DOHH2 (cell line): ENCODE results near the gene NEU4.

Source experiments
- H3F3A ChIP-seq: fragments of 200-600 bp; sonication (generic), shearing (Covaris generic); 2 replicates; pipeline ENCODE4 v1.6.0; 2016; ENCODE audit warnings: antibody characterized with exemption, mild to moderate bottlenecking; ENCODE audit not compliant: control insufficient read depth, insufficient read depth
- H3K27ac ChIP-seq: fragments of 200-600 bp; sonication (generic); 2 replicates; pipeline ENCODE4 v1.5.1; 2014; ENCODE audit warnings: low read depth, mild to moderate bottlenecking, low read length, moderate library complexity
- H3K27me3 ChIP-seq: fragments of 200-600 bp; sonication (generic); 2 replicates; pipeline ENCODE4 v1.6.1; 2014; ENCODE audit warnings: mild to moderate bottlenecking, low read length, mixed read lengths; ENCODE audit not compliant: control insufficient read depth
- H3K36me3 ChIP-seq: fragments of 200-600 bp; sonication (generic); 2 replicates; pipeline ENCODE4 v1.6.1; 2014; ENCODE audit warnings: mild to moderate bottlenecking, low read length, moderate library complexity, mixed read lengths; ENCODE audit not compliant: control insufficient read depth
- H3K4me1 ChIP-seq: fragments of 200-600 bp; sonication (generic); 2 replicates; pipeline ENCODE4 v1.6.1; 2014; ENCODE audit warnings: mild to moderate bottlenecking, low read length, mixed read lengths; ENCODE audit not compliant: control insufficient read depth
- H3K4me2 ChIP-seq: fragments of 200-600 bp; sonication (generic); 2 replicates; pipeline ENCODE4 v1.6.0; 2014; ENCODE audit warnings: mild to moderate bottlenecking, low read length, moderate library complexity
- H3K4me3 ChIP-seq: fragments of 200-600 bp; sonication (generic); 2 replicates; pipeline ENCODE4 v1.5.1; 2014; ENCODE audit warnings: mild to moderate bottlenecking, low read length, mixed read lengths
- H3K79me2 ChIP-seq: fragments of 200-600 bp; sonication (generic); 2 replicates; pipeline ENCODE4 v1.6.1; 2014; ENCODE audit warnings: mild to moderate bottlenecking, low read length, mixed read lengths; ENCODE audit not compliant: control insufficient read depth
- H3K9me2 ChIP-seq: fragments of 200-600 bp; sonication (generic); replicated peaks from 2 replicates; pipeline ENCODE4 v1.6.1; 2014; ENCODE audit warnings: mild to moderate bottlenecking, low read length, mixed read lengths; ENCODE audit not compliant: control insufficient read depth
- H3K9me3 ChIP-seq: fragments of 200-600 bp; sonication (generic); 2 replicates; pipeline ENCODE4 v1.6.1; 2014; ENCODE audit warnings: antibody characterized with exemption, low read length, mixed read lengths; ENCODE audit not compliant: control insufficient read depth, insufficient read depth
- H4K20me1 ChIP-seq: fragments of 200-600 bp; sonication (generic); 2 replicates; pipeline ENCODE4 v1.6.0; 2014; ENCODE audit warnings: low read depth, mild to moderate bottlenecking, antibody characterized with exemption, low read length, moderate library complexity; ENCODE audit not compliant: control insufficient read depth, insufficient read depth
- CTCF ChIP-seq: fragments of 200-600 bp; sonication (generic); IDR thresholded peaks from one replicate; pipeline ENCODE4 v1.5.1; 2014; ENCODE audit warnings: antibody characterized with exemption, mild to moderate bottlenecking, low read depth, low read length; ENCODE audit not compliant: poor library complexity, severe bottlenecking
- EZH2phosphoT487 ChIP-seq: fragments of 200-600 bp; sonication (generic); IDR thresholded peaks from 2 replicates; pipeline ENCODE4 v1.6.1; 2017; ENCODE audit warnings: borderline replicate concordance, mild to moderate bottlenecking, antibody characterized with exemption, low read length, moderate library complexity, mixed read lengths

Gene NEU4

DNA sequence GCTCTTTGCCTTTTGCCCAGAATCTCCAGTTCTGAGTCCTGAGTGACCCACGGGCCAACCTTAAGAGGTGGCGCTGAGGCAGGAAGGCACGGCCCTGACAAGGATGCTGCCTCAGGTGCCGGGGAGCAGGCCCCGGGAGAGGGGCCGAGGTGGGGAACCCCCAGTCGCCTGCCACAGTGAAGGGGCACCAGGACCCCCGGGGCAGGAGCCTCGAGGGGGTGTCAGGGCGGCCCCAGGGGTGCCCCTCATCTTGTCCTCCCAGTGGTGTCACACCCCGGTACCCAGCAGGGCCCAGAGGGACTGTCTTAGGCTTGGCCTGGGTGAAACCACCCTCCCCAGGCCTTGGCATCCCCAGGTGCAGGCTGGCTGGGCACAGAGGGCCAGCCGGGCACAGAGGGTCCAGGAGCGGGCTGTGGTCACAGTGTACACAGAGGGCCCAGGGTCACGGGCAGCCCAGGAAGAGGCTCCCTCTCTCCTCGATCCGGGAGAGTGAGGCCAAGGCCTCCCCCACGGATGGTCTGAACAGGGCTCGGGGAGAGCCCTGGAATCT, 48.7 kb downstream of the NEU4 start:
- H3K9me2 ChIP-seq = no peaks in the 10 kb centered on the region
- H3K9me3 ChIP-seq = no peaks in the 10 kb centered on the region
- no peaks in the 10 kb centered on the region for H3F3A ChIP-seq
- H3K36me3 ChIP-seq = no peaks in the 10 kb centered on the region
- H3K79me2 ChIP-seq = no peaks in the 10 kb centered on the region
- peaks cover under 1% of the 10 kb centered on the region; the same call in 1 of the 2 replicates for H3K27me3 ChIP-seq
- no peak for TF ChIP-seq EZH2phosphoT487
- no peak for TF ChIP-seq CTCF
- H3K27ac ChIP-seq = no peak overlapping the region
- H3K4me2 ChIP-seq = no peak overlapping the region
- no peaks in the 10 kb centered on the region for H4K20me1 ChIP-seq
- peaks cover 25% of the 10 kb centered on the region for H3K4me1 ChIP-seq
- H3K4me3 ChIP-seq = no peak overlapping the region

DNA sequence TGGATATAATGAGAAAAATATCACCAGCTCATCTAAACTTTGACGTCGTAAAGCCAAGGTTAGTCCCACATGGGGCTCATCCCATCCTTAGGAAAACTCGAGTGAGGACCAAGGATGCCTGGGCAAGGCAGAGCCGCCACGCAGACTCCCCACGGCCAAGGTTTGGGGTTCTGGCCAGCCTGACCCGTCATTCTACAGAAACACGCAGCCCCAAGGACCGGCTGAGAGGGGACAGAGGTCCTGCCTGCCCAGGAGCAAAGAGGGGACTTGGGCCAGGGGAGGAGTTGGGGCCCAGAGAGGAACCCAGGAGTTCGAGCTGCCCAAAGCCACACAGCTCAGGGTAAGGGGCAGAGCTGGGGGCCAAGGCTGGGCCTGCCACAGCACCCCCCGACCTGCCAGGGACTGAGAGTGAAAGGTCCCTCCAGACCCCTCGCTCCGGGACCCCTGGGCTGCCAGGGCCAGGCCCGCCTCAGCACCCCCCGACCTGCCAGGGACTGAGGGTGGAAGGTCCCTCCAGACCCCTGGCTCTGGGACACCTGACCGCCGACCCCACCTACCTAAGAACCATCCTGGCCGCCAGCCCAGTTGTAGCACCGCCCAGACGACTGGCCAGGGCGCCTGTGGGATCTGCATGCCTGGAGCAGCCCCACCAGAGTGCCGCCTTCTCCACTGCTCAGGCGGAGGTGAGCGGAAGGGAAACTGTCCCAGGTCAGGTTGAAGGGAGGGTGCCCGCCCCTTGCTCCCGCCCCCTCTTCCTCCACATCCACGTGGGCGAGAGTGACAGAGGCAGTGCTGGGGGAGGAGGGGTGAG, 49.4 kb downstream of the NEU4 start, which contains the start of gene PDCD1:
TSS of gene PDCD1 (minus strand) at position 689 of the 811 bp plus-strand sequence. CDS start at position 633, 56 bp downstream.
- Histone ChIP-seq H3K4me3 (peak within 1 kb of the TSS; percentile 40), H3K36me3 (no peaks in the 10 kb centered on the region), H3K9me2 (no peaks in the 10 kb centered on the region), H4K20me1 (no peaks in the 10 kb centered on the region), H3K4me2 (peak within 1 kb of the TSS; percentile 61), H3K27ac (peak within 1 kb of the TSS; percentile 28), H3K79me2 (no peaks in the 10 kb centered on the region), H3F3A (no peaks in the 10 kb centered on the region), H3K9me3 (no peaks in the 10 kb centered on the region), H3K27me3 (peaks cover 6% of the 10 kb centered on the region; the same call in 1 of the 2 replicates), H3K4me1 (peaks cover 25% of the 10 kb centered on the region)
- no peak for TF ChIP-seq EZH2phosphoT487
- TF ChIP-seq CTCF = no peak

DNA sequence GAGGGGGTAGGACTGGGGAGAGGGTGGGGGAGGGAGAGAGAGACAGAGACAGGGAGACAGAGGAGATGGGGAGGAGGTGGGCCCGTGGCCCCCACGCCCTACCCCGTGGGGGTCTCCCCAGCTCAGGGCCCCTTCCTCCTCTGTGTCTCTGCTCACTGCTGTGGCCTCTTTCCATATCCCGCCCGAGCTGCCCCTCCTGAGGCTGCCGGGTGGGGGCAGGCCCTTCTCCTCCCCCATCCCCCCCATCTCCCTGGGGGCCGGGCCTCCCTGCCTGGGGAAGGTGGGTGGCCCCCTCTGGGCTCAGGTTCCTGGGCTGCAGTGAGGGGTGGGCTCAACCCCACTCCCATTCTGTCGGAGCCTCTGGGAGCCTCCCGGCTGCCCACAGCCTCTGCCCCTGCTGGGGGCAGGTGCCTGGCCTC, 50.0 kb downstream of the NEU4 start:
- Histone ChIP-seq H4K20me1 (no peaks in the 10 kb centered on the region), H3K79me2 (no peaks in the 10 kb centered on the region), H3K36me3 (no peaks in the 10 kb centered on the region), H3K4me1 (peaks cover 25% of the 10 kb centered on the region), H3K9me3 (0 out of 2 replicates have a peak, but pooled peaks cover under 1% of the 10 kb centered on the region), H3K4me2 (peak overlapping the region; percentile 61), H3K9me2 (no peaks in the 10 kb centered on the region), H3K4me3 (peak overlapping the region; percentile 40), H3F3A (no peaks in the 10 kb centered on the region), H3K27me3 (peaks cover 6% of the 10 kb centered on the region; the same call in 1 of the 2 replicates), H3K27ac (no peak overlapping the region)
- TF ChIP-seq CTCF (no peak), EZH2phosphoT487 (no peak)
